ENCODE measurements around the gene HLA-DQA1.
A peak's percentile ranks its signal among the peaks of the same experiment; 100 is the strongest.
"Not testable (repeated sequence)": the region's sequence is repeated elsewhere in the genome, so short reads cannot be mapped to it uniquely, and the experiment has no call there.

HLA-DQA1 gene

DNA sequence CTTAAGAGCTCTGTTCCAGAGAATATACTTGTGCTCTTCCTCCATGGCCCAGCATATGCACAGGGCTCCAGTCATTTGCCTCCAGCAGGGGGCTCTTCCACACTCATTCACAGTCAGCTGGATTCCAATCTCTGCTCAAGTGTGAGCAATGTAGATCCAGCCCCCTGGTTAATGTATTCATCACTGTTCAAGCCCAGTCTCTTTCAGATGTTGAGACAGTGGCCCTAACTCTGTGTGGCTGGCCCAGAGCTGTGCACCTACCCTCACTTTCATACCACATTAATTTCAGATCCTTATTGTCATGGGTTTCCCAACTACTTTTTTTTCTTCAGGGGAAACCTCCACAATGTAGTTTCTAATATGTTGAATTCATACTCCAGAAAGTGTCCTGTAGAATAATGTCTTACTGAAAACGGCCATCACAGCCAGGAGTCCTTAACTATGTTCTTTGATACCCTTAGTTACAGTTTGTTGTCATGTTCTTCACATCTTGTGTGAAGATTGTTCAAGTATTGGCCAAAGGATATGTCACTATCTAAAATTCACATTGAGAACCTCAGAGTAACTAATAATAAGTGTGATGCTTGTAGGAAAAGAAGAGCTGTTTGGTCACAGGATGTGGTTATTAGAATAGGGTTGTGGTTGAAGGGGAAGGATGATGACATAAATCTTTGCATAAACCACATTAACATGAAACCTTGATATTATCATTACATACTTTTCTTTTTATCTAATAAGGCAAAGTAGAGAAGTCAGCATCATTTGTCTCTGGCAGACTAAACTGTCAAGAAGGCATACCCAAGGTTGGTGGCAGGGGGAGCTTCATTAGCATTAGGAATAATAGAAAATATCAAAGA is 14.4 kb upstream of the HLA-DQA1 start:
- DNase-seq = peak; percentile 49

DNA sequence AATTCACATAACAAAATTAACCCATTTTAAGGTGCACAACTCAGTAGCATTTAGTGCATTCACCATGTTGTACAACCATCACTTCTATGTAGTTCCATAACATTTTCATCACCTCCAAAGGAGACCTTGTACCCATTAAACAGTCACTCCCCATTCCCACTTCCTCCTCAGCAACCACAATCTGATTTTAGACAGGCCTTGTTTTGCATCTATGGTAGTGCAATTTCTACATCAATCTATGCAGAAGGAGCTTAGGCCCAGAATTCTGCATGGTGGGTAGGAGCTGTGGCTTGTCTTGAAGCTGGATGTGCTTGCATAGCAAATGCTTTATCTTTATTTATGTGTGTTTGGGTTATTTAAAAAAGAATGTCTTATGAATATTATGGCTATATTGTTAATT is 13.5 kb upstream of the HLA-DQA1 start:
- no peak for DNase-seq

DNA sequence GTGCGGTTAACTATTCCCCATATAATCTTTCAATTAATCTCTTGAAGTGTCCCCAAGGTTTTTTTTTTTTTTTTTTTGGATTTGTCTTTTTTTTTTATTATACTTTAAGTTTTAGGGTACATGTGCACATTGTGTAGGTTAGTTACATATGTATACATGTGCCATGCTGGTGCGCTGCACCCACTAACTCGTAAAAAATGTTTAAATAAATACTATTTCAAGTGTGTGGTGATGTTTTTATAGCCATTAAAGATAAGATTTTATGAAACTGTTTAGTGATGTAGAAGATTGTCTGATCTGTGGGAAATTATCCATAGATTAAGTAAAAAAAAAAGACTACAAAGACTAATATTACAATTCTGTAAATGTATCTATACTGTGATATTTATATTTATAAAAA is 12.6 kb upstream of the HLA-DQA1 start:
- no peak for DNase-seq

DNA sequence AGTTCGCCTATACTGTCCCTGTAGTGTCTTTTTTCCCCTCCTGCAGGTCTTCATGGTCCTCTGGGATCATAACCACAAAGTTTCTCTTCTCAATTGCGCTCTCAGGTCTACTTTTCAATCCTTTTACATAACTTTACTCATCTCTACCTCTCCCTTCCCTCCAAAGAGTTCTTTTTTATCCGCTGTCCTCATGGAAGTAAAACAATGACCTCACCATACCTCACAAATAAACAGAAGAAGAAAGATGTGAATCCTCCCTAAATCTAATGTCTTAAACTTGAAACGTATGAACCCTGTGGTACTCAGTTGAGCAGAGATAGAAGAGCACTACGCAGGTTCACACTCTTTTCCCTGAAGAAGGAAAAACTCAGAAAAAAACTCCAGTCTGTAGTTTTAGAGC is 12.1 kb upstream of the HLA-DQA1 start:
- DNase-seq = no peak

DNA sequence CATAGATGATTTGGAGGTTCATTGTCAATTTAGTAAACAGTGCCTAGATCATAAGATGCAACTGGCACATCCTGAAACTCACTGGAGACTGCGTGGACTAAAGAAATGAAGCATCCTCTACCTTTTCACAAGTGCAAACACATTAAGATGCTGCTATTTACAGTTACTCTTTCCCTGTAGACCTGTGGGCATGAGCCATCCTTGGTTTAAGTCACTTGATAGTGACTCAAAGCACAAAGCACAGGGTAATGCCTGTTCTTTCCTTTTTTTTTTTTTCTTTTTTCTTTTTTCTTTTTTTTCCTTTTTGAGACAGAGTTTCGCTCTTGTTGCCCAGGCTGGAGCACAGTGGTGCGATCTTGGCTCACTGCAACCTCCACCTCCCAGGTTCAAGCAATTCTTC is 10.0 kb upstream of the HLA-DQA1 start:
- DNase-seq = no peak

DNA sequence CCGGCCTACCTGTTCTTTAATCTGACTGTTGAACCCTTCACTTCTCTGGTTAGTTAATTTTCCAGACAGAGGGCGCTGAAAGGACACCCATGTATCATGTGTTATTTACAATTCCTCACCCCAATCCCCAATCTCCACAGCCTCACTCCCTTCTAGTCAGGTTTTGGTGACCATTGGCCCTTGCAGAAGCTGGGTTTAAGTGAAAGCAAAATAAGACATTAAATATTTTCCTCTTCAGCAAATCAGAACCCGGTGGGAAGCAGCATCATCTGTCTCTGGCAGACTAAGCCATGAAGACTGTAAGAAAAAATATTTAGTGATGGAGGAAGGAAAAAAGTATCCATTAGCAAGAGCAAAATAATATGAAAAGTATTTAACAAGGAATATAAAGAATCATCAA is 9.4 kb upstream of the HLA-DQA1 start:
- peak; percentile 19 for DNase-seq

DNA sequence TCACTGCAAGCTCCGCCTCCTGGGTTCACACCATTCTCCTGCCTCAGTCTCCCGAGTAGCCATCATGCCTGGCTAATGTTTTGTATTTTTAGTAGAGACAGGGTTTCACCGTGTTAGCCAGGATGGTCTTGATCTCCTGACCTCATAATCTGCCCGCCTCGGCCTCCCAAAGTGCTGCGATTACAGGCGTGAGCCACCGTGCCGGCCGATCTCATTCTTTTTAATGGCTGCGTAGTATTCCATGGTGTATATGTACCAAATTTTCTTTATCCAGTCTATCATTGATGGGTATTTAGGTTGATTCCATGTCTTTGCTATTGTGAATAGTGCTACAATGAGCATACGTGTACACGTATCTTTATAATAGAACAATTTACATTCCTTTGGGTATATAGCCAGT is 7.4 kb upstream of the HLA-DQA1 start:
- DNase-seq = not testable (repeated sequence)

DNA sequence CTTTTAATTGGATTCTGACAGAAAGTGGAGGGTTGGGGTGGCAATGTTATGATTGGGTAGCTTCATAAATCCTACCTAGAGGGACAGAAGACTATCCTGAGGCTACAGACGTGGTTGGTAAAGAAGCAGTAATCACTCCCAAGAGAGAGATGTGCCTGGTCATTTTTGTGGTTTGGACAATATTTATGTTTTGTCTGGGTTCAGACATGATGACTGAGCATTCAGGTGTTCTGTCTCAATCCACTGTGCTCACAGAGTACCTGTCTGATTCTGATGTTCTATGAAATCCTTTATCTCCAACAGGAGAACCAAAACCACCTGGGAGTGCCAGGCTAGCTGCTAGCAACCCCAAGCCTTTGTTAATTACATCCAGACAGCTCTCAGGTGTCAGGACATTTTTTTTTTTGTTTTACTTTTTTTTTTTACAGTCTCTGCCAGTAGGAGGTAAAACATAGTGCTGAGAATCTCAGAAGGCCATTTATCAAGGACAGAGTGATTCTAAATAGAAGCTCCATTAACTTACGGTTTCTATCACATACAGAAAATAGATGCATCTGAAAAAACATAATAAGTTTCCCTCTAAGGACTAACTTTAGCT is 1.6 kb upstream of the HLA-DQA1 start:
- DNase-seq = no peak

DNA sequence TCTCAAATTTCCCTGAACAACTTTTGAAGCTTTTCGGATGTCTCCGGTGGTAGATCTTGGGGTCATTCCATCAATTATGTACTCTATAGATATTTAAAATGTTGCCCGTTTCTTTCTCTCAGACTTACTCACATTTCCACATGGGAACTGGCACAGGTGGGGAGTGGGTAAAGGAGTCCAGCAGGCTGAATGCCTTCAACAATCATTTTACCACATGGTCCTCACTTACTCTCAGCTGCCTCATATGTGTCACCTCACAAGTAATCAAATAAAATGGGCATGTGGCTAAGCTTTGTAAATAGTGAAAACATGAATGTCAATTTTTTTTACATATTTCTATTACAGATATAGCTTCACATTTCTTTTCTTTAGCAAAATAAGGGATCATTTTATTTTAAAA is 677 bp downstream of the HLA-DQA1 start:
- DNase-seq = no peak

DNA sequence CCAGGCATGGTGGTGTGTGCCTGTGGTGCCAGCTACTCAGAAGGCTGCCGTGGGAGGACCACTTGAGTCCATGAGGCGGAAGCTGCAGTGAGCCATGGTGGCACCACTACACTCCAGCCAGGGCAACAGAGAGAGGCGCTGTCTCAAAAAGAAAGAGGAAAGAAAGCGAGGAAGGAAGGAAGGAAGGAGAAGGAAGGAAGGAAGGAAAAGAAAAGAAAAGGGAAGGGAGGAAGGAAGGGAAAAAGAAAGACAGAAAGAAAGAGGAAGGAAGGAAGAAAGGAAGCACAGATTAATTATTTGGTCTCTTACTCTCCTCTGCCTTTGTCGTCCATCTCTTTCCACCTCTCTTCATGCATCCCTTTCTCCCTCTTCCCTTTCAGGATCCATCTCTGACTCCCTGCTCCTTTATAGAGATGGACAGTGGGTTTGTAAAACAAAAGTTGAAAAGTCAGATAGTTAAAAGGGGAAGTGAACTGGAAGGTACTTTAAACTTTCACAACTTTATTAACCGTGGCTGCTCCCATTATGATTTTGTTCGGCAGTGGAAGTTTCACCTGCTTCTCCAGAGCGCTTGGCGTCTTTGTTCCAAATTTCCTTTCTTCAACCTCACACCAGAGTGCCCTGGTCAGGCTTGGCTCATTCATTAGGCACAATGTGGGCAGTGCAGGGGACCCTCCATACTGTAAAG is 1.5 kb downstream of the HLA-DQA1 start:
- no peak for DNase-seq

DNA sequence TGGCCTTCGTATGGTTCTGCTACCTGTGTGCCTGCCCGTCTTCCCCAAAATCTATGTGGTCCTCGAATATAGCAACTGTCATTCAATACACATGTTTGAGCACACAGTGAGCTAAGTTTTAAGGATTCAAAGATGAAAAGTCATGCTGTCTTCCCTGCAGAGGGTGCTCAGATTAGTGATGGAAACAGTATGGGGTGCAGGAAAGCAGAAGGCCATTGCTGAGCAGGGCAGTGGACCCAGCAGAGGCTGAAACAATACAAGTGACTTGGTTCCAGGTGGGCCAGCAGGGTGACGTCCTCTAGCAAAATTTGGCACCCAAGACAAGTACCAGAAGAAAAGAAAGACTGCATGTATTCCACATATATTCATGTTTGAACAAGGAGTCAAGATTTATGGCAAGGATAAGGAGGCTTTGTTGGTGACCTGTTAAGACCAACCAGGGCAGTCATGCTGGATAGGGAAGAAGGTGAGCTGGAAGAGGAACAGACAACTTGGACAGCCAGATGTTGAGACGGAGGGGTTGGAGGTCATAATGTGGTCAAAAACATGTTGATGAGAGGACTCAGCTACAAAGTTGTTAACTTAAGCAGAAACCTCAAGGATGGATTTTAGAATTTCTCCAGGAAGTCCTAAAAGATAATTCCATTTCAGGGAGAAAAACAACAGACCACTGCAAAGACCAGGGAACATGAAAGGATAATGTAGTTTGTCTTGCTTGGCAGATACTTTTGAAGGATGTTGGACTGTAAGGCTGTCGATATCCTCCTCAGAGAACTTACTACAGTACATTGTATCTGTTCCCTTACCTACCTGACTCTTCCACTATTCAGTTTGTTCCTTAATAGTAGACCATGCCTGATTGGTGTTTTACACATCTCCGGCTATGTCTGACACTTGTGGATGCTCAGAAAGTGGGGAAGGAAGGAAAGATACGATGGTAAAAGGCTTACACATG is 2.5 kb downstream of the HLA-DQA1 start:
- DNase-seq = no peak

DNA sequence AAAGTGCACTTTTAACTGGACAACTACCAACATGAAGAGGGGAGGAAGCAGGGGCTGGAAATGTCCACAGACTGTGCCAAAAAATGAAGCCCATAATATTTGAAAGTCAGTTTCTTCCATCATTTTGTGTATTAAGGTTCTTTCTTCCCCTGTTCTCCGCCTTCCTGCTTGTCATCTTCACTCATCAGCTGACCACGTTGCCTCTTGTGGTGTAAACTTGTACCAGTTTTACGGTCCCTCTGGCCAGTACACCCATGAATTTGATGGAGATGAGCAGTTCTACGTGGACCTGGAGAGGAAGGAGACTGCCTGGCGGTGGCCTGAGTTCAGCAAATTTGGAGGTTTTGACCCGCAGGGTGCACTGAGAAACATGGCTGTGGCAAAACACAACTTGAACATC is 3.9 kb downstream of the HLA-DQA1 start:
- no peak for DNase-seq

DNA sequence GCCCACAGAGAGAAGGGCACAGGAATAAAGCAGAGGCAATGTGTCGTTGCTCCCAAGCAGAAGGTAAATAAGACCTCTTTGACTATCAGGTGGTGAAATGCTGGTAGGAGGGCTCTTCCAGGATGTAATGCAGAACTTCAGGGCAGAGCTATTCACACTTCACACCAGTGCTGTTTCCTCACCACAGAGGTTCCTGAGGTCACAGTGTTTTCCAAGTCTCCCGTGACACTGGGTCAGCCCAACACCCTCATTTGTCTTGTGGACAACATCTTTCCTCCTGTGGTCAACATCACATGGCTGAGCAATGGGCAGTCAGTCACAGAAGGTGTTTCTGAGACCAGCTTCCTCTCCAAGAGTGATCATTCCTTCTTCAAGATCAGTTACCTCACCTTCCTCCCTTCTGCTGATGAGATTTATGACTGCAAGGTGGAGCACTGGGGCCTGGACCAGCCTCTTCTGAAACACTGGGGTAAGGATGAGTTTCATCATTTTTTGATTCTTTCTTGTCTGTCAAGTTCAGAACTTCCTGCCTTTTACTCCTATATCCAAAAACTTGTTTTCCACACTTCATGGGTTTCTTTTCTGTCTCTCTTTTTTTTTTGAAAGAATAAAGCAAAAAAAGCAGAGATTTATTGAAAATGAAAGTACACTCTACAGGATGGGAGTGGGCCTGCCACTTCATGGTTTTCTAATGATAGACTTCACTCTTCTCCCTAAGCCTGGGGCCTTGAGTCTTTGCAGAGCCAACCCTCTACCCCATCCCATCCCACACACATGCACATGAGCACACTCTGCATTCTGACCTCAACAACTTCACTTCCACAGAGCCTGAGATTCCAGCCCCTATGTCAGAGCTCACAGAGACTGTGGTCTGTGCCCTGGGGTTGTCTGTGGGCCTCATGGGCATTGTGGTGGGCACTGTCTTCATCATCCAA is 4.8 kb downstream of the HLA-DQA1 start:
- DNase-seq = not testable (repeated sequence)

DNA sequence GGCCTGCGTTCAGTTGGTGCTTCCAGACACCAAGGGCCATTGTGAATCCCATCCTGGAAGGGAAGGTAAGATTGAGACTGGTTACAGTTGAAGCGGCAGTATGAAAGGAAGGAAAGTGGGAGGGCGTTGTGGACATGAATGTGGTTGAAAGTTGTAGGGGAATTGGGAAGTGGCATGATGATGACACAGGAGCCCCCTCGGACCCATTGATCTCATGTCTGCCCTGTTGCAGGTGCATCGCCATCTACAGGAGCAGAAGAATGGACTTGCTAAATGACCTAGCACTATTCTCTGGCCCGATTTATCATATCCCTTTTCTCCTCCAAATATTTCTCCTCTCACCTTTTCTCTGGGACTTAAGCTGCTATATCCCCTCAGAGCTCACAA is 5.5 kb downstream of the HLA-DQA1 start:
- no peak for DNase-seq

DNA sequence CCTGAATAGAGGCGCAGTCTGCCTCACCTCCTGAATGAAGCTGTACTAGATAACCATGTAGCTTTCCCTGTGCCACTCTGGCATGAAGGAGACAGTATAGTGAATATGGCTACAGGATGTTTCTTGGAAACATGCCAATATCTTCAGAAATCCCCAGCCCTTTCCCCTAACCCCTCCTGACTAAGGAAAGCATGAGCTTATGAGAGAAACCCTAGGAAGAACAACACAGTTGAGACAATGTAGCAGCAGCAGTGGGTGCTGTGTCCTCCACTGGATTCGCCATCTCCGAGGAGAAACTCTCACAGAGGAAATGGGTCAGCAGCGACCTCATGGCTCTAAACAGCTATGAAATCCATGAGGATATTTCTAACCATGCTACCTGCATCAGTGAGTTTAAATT is 6.7 kb downstream of the HLA-DQA1 start:
- DNase-seq = no peak

DNA sequence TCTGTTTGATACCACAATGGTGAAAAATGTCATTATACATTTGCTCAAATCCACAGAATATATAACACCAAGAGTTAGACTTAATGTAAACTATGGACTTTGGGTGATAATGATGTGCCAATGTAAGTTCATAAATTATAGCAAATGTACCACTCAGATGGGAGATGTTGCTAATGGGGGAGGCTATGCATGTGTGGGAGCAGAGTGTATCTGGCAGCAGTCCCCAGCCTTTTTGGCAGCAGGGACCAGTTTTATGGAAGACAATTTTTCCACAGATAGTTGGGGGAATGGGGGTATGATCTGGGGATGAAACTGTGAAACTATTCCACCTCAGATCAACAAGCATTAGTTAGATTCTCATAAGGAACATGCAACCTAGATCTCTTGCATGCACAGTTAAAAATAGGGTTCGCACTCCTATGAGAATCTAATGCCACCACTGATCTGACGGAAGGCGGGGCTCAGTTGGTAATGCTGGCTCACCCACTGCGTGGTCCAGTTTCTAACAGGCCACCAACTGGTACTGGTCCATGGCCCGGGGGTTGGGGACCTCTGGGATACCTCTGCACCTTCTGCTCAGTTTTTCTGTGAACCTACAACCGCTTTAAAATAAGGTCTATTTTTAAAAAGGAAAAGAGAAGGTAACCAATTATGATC is 8.0 kb downstream of the HLA-DQA1 start:
- no peak for DNase-seq

DNA sequence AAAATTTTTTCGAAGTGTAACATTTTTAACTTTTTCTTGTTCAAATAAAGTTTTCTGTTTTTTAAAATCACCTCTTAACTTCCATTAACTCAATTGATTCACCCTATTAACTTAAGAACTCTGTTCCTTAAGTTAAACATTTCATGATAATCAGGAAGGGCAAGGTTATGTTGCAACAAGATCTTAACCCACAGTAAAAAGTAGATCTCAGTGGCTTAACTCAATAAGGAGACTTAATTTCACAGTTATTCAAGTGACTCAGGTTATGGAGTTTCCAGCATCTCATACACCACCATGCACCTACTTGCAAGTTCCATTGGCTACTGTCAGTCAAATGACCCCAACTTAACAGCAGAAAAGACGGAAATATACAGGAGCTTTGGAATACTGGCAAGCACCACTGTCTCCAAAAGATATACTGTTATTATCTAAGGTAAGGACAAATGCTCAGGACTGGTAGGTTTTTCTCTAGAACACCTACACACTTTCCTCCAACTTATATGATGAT is 18.1 kb downstream of the HLA-DQA1 start:
- DNase-seq = no peak

DNA sequence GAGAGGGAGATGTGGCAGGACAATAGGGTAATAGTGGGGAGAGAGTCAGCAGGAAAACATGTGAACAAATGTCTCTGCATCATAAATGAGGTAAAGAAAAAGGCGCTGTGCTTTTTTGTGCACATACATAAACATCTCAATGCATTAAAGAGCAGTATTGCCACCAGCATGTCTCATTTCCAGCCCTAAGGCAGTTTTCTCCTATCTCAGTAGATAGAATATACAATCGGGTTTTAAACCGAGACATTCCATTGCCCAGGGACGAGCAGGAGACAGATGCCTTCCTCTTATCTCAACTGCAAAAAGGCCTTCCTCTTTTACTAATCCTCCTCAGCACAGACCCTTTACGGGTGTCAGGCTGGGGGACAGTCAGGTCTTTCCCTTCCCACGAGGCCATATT is 20.1 kb downstream of the HLA-DQA1 start:
- DNase-seq = not testable (repeated sequence)

DNA sequence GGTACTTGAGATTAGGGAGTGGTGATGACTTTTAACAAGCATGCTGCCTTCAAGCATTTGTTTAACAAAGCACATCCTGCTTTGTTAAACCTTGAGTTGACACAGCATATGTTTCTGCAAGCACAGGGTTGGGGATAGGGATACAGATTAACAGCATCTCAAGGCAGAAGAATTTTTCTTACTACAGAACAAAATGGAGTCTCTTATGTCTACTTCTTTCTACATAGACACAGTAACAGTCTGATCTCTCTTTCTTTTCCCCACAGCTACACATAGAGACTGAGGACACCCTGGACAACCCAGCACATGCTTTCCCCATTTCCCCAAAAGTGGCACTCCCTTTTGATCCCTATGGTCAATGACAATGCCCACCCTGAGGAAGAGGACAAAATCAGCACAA is 20.6 kb downstream of the HLA-DQA1 start:
- not testable (repeated sequence) for DNase-seq

DNA sequence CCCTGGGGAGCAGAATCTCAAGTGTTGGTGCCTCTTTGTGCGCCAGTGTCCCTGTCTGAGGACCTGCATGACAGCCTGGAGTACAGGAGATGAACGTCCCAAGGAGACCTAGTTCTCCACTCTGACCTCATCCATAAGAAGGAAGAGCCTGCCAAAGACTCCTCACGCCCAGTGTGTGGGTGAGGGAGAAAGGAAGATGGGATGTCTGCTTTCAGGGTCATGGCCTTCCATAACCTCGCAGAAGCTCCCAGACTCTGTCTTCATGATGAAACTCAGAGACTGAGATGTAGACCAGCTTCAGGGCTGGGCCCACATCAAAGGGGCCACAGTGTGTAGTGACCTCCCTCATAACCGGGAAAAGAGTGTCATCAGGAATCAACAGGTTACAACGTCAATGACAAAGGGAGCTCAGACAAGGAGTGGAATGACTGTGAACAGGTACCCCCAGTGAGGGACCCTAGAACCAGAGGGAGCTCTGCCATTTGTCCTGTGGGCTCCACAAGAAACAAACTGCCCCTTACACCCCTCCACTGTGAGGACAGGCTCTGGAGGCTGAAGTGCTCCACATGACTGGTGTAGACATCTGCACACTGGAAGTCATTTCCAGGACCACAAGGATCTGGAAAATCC is 21.2 kb downstream of the HLA-DQA1 start:
- DNase-seq = no peak

Data from fibroblast of skin of scalp (primary cell).